HG03039 (cell line): Measurements from ENCODE around the gene MCF2L2.

Source experiments
- ATAC-seq: cut with Tn5 transposase; IDR thresholded peaks from one replicate; pipeline ENCODE4 v1.9.1; 2021; ENCODE audit warnings: mild to moderate bottlenecking, moderate library complexity; ENCODE audit not compliant: unreplicated experiment

Gene MCF2L2

GRCh38 chr3:183400352-183400751 is 28.1 kb downstream of the MCF2L2 start:
- ATAC-seq = no peak

DNA sequence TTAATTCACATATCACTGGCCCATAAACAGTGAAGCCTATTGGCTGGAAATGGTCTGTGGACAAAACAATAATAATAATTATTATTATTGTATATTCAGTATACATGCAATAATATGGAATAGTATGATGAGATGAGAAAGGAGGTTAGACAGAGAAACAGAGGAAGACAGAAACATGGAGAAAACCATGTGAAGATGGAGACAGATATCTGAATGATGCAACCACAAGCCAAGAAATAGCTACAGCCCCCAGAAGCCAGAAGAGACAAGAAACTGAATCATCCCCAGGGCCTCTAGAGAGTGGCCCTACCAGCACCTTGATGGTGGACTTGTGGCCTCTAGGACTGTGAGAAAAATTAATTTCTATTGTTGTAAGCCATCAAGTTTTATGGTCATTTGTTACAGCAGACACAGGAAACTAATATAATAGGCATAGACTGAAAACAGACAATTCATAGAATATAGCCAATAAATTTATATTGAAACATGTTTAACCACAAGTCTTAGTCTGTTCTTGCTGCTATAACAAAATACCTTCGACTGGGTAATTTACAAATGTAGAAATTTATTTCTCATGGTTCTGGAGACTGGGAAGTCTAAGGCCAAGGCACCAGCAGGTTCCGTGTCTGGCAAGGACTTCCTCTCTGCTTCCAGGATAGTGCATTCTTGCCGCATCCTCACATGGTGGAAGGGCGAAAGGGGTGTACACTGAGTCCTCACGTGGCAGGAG is 31.6 kb downstream of the MCF2L2 start:
- no peak for ATAC-seq

GRCh38 chr3:183394150-183394549 is 34.3 kb downstream of the MCF2L2 start:
- ATAC-seq = no peak

DNA sequence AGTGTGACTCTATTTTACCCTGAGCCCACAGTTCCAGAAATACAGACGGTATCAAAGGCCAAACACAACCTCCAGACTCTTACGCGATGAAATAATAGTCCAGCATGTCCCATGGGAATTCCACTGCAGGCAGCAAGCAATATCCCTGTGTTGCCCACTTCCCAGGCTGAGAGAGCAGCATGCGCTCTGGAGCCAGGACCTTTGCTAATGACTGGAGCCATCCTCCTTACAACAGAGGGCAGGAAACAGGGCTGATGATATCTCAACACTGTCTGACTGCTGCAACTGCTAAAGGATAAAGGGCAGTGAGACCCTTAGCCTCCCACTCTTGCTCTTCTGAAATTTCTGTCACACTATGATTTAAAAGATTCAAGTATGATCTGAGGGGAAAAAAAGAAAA is 34.8 kb downstream of the MCF2L2 start:
- ATAC-seq = no peak

DNA sequence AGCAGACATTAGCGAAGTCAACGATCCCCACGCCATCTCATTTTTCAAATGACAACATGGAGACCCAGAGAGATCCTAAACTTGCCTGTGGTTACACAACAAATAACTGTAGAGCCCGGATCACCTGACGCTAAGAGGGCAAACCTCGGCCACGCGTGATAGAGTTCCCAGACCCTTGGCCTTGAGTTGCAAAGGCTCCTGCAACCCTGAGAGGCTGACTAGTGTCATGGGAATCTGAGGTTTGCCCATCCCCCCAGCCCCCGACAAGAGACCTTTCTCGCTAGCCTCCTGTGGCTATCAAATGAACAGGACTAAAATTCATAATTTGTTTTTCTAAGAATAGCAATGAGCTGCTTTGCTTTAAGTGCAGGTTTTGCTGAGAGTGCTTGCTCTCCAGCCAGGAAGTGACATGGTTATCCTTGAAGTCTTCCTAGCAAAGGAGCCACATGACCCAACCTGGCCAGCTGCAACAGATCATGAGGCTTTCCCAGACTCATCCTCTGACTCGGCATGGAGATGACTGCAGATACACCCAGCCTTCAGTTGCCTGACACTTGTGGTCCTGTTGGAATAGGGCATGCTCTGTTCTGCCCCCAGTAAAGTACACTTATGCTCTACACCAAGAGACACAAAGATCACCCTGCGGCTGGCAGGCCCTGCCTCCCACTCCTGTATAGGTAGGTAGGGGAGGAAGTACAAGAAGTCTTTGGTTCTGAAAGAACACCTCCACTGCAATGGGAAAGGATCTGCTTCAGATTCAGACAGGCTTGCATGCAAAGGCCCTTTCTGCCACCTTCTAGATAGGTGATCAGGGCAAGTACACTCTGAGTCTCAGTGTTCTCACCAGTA is 36.0 kb downstream of the MCF2L2 start:
- ATAC-seq = no peak

- ATAC-seq = no peak
Measured at GRCh38 chr3:183391460-183391859, 37.0 kb downstream of the MCF2L2 start.

- no peak for ATAC-seq
Measured at GRCh38 chr3:183390844-183391243, 37.6 kb downstream of the MCF2L2 start.

DNA sequence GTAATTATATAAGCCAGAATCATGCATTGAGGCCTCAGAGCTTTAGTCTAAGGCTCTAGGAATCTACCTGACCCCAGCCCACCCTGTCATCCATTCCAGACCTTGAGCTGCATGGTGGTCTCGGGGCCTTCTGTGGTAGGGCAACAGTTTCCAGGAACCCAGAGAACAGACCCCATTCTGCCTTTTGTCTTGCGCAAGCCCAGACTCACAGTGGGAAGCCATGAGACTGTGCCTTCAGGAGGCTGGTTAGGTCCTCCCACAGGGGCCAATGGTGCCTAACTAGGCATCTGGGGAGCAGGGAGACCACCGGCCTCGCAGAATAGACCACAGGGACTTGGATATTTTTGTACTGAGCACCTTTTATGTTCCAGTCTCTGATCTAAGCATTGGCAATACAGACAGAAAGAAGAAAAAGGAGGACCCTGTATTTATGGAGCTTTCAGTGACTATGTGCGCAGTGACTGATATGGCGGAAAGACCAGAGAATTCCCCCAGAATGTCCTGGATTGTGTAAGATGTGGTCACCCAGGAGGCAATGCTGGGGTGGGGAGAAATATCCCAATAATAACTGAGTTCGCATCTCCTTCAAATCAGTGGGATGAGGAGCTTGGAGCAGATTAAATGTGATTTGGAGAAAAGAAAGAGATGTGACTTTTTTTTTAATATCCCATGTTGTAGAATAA is 40.1 kb downstream of the MCF2L2 start:
- no peak for ATAC-seq

GRCh38 chr3:183387797-183388196 is 40.6 kb downstream of the MCF2L2 start:
- ATAC-seq = no peak

DNA sequence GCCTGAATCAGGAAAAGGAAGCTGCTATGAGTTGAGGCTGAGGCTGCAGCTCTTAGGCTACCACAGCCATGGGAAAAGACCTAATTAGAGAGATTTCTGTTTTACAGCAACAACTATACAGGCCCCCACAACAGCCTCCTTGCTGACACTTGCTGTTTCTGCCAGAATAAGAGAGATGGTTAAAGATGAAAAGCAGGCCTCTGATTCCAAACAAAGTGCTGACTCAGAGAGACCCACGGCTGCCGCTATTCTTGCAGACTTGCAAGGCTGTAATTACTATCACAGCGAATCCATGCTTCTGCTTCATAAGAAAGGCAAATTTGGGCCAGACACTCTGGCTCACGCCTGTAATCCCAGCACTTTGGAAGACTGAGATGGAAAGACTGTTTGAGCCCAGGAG is 41.8 kb downstream of the MCF2L2 start:
- no peak for ATAC-seq

DNA sequence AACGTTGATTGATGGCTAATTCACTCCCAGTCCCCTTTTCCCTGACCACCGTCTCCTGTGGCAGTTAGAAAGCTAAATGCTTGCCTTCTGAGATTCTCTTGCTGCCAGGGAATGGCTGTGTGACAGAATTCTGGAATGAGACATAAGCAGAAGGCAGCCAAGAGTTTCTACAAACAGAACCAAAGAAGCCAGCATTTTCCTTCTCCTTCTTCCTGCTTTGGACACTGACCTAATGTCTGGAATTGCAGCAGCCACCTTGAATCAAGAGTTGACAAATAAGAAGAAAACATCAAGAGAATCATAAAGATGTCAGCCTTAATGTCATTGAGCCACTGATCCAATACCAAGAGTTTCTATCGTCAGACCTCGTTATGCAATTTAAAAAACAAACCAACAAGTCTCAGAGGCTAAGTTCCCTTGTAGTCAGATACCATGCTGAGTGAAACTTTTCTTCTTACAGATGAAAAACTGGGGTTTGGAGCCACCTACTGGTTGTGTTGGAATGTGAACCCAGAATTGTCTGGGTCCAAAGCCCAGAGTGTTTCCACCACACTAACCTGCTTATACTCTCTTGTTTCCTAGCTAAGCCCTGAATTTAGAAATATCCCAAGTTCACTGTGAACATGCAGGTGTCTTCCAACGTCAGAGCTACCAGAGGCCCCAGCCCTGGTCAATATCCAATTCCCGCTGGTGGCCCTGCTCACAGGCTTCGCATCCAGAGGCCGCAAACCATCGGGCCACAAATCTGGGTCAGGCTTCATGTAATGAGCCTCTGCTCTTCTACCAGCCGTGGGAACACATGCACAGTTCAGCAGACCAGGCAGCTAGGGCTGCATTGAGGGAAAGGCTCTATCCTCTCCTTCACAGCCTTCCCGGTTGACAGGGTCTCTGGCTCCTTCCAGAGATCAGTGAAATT is 42.5 kb downstream of the MCF2L2 start:
- no peak for ATAC-seq

- ATAC-seq = no peak
Measured at GRCh38 chr3:183381673-183382072, 46.7 kb downstream of the MCF2L2 start.

GRCh38 chr3:183381179-183381578 is 47.2 kb downstream of the MCF2L2 start:
- ATAC-seq = no peak

DNA sequence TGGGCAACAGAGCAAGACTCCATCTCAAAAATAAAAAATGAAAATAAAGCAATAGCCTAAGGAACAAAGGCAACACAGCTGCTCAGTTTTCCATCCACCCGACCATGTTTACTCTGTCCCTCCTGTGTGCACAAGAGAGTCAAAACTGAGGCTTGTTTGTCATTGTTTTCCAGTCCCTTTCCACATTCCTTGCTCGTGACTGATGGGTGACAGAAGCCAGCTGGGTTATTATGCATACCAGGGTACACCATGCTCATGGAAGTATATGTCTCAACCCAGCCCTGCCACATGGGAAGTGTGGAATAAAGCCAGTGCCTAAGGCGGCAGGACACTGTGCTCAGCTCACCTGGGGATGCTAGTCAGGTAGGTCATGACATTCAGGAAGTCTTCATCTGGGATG is 49.5 kb downstream of the MCF2L2 start:
- ATAC-seq = no peak

DNA sequence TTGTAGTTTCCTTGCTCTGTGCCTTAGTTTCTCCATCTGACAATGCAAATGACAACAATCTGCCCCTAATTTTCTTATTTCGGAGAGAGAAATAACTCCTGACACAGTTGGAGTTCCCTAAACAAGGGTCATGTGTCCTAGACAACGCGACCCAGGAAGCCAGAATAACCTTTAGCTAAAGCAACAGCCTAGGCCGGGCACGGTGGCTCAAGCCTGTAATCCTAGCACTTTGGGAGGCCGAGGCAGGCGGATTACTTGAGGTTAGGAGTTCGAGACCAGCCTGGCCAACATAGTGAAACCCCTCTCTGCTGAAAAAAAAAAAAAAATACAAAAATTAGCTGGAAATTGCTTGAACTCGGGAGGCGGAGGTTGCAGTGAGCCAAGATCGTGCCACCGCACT is 49.9 kb downstream of the MCF2L2 start:
- no peak for ATAC-seq

GRCh38 chr3:183378008-183378407 is 50.4 kb downstream of the MCF2L2 start:
- no peak for ATAC-seq

DNA sequence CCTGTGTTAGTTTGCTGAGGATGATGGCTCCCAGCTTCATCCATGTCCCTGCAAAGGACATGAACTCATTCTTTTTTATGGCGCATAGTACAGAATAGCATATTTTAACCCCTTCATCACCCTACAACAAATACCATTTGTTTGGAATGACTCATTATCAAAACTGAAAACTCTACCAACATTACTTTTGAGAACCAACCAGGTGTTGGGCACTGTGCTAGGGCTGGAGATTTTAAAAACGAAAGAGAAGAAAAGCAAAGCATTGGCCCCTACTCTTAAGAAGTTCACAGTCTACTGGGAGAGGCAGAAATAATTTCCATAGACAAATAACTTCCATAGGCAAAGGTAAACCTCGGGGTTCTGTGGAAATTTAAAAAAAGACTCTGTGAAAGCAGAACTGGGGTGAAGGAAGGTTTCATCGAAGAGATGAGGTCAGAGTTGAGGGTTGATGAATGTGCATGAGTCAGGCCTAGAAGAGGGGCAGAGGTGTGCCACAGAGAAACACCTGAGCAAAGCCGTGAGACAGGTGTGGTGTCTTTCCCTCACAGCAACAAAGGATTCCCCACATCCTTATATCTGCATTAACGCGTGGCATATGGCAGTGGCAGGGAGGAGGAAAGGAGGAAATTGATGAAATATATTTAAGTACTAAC is 51.0 kb downstream of the MCF2L2 start:
- no peak for ATAC-seq

DNA sequence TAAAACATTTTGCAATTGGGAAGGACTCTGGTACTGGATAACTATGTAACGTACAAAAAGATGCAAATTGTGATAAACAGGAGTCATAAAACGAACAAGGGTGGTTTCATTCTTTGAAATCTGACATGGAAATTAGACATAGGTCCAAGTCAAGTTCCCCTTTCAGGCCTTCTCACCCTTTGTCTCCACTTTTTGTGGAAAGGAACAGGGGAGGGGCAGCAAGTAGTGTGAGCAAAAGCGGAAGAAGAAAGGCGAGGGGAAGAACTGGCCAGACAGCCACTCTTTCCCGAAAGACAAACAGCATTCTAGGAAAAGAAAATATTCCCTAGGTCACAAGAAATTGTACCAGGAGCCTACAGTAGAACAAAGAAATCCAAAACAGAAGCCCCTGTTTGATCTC is 52.6 kb downstream of the MCF2L2 start:
- no peak for ATAC-seq

- no peak for ATAC-seq
Measured at GRCh38 chr3:183375337-183375736, 53.1 kb downstream of the MCF2L2 start.

DNA sequence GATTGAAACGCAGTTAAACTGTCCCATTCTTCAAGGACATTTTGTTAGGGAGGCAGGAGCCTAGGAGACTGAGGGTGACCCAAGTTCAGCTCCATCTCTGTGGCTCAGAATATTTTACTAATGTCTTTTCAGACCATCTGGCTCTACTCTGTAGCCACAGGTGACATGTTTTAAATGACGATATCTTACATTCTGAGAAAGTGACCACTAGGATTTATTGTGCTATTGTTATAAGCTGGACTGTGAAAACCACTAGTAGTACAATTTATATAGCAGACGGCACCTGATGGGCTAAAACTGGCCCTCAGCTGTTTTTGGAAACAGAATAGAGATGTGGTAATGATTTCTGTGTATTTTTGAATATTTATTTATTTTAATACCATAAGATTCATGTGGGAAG is 55.5 kb downstream of the MCF2L2 start:
- no peak for ATAC-seq
